GM12872 (cell line): ENCODE data around the gene TSPAN5.

ENCODE experiments used
- CTCF ChIP-seq: IDR thresholded peaks from 3 replicates; pipeline ENCODE4 v1.5.1; 2011; ENCODE audit warnings: low read depth, mild to moderate bottlenecking, low read length, moderate library complexity; ENCODE audit not compliant: insufficient read depth

TSPAN5 gene

GRCh38 chr4:98624642-98625041, 33.8 kb downstream of the TSPAN5 start:
- no peak for TF ChIP-seq CTCF

- TF ChIP-seq CTCF, result no peak
Observed at GRCh38 chr4:98624144-98624543, 34.3 kb downstream of the TSPAN5 start.

GRCh38 chr4:98623126-98623802, 35.1 kb downstream of the TSPAN5 start:
- TF ChIP-seq CTCF, result no peak

- no peak for TF ChIP-seq CTCF
Observed at GRCh38 chr4:98620087-98620784, 38.2 kb downstream of the TSPAN5 start.

GRCh38 chr4:98619180-98619579, 39.2 kb downstream of the TSPAN5 start:
- TF ChIP-seq CTCF, result no peak

- no peak for TF ChIP-seq CTCF
Observed at GRCh38 chr4:98618680-98619079, 39.7 kb downstream of the TSPAN5 start.

- no peak for TF ChIP-seq CTCF
Observed at GRCh38 chr4:98617358-98618047, 40.9 kb downstream of the TSPAN5 start.
